Psoas muscle (tissue), 8 donors: ENCODE results near the gene DLK1. TPM values are rescaled to one million over a fixed set of nuclear protein-coding genes. Genes with fewer than 3 reads are reported as not detected.

Source experiments
- ATAC-seq, 4 donors: fragments of 200-7000 bp; cut with Tn5 transposase; one replicate each; pipeline ENCODE4 v1.9.1; 2020; ENCODE audit warnings: moderate library complexity in 3 of 4, mild to moderate bottlenecking in 2 of 4
- DNase-seq, 2 donors: peaks; one replicate each; pipeline ENCODE4 v3.0.0-alpha.2; 2020
- H3K27ac ChIP-seq: fragments of 200-600 bp; one replicate; pipeline ENCODE4 v1.8.0; 2022
- H3K27me3 ChIP-seq, 3 donors: fragments of 200-600 bp in 1 of 3; one replicate each; pipeline versions ENCODE4 v1.6.1 to v1.8.0; 2013 to 2022; ENCODE audit warnings: low read length in 2 of 3, mild to moderate bottlenecking in 2 of 3, moderate library complexity in 1 of 3; ENCODE audit not compliant: insufficient read depth in 3 of 3
- H3K36me3 ChIP-seq, 2 donors: fragments of 200-600 bp in 1 of 2; one replicate each; pipeline versions ENCODE4 v1.6.1 to v1.8.0; 2013 to 2022; ENCODE audit warnings: low read depth in 1 of 2, mild to moderate bottlenecking in 1 of 2, moderate library complexity in 1 of 2; ENCODE audit not compliant: insufficient read depth in 1 of 2
- H3K4me1 ChIP-seq: fragments of 200-600 bp; one replicate; pipeline ENCODE4 v1.8.0; 2022
- H3K4me3 ChIP-seq: fragments of 200-600 bp; one replicate; pipeline ENCODE4 v1.8.0; 2022; ENCODE audit warnings: mild to moderate bottlenecking
- H3K9me3 ChIP-seq: fragments of 200-600 bp; one replicate; pipeline ENCODE4 v1.8.0; 2022
- CTCF ChIP-seq: fragments of 200-600 bp; IDR thresholded peaks from one replicate; pipeline ENCODE4 v1.8.0; 2022; ENCODE audit warnings: antibody characterized with exemption
- WGBS, 3 donors: extraction: QIAGEN DNeasy Blood & Tissue Kit; methylation state at CpG; one replicate each; pipeline versions ENCODE4 v1.1.6 to v1.1.7; 2013; 5-methylcytosine and 5-hydroxymethylcytosine counted together
- intact Hi-C, 2 donors: fragments of 100-400 bp; cut with DNase I; formaldehyde crosslinking; loops; one replicate each; pipeline versions ENCODE4 v1.11.0 to v1.14.2; 2022
- polyA plus RNA-seq, 3 donors: library from polyadenylated mRNA; stranded (reverse); fragments of 200-250 nt; gene quantifications; one replicate each; pipeline ENCODE4 v1.2.3, GENCODE V29; 2013
- total RNA-seq, 4 donors: library from RNA; stranded (reverse); fragmentation: NEBNext Ultra II Directional in 2 of 4; extraction: Animal tissue kit (Norgen Biotek cat#: 25700) in 2 of 4; gene quantifications; one replicate each; pipeline versions ENCODE4 v1.2.1 to v1.2.4, GENCODE V29; 2021 to 2023
- donor health status: healthy with polysubstance abuse.
- donor health status: DM: no; HTN: no; CAD: no; lungs with moderate emphysema.
- donor health status: Bipolar disorder and iron deficiency.
- donor health status: healthy.
- donor health status: DM: yes; HTN: yes; CAD: no.
- donor health status: DM: no; HTN: no; CAD: no.
- donor health status: DM: no; HTN: no; CAD: no.
- donor health status: DM: yes; HTN: yes; CAD: no.

The DLK1 gene
- total and polyA plus RNA-seq, 7 donors = 2.6 to 39.9 (median 12.1) TPM

- ATAC-seq (no peak), DNase-seq (no peak)
- Histone ChIP-seq H3K27me3 (peaks cover 0 to 16% (median 4%) of the 10 kb centered on the region in 3 donors), H3K4me1 (no peaks in the 10 kb centered on the region), H3K4me3 (no peak overlapping the region), H3K9me3 (no peaks in the 10 kb centered on the region), H3K36me3 (no peaks in the 10 kb centered on the region), H3K27ac (no peak overlapping the region)
- no peak for TF ChIP-seq CTCF
- 92 to 95% (median 94%) methylated on average over 12 of the region's 12 CpGs for WGBS, 3 donors
- intact Hi-C loops = no loop called here
These were observed 39.3 kb upstream of the DLK1 start for GRCh38 chr14:100687386-100687785.

GRCh38 chr14:100688051-100688450, 38.6 kb upstream of the DLK1 start:
- DNase-seq (no peak), ATAC-seq (no peak)
- Histone ChIP-seq H3K27me3 (peaks cover 0 to 22% (median 5%) of the 10 kb centered on the region in 3 donors), H3K9me3 (no peaks in the 10 kb centered on the region), H3K4me1 (no peaks in the 10 kb centered on the region), H3K36me3 (no peaks in the 10 kb centered on the region), H3K4me3 (no peak overlapping the region), H3K27ac (no peak overlapping the region)
- WGBS, 3 donors = 87 to 91% (median 89%) methylated on average over 10 of the region's 10 CpGs
- TF ChIP-seq CTCF = no peak
- intact Hi-C loops = no loop called here

GRCh38 chr14:100688598-100689461, 37.9 kb upstream of the DLK1 start:
- H3K27me3 ChIP-seq = peaks cover 0 to 26% (median 5%) of the 10 kb centered on the region in 3 donors
- H3K4me3 ChIP-seq = no peak overlapping the region
- DNase-seq (no peak), ATAC-seq (no peak)
- H3K27ac ChIP-seq = no peak overlapping the region
- H3K36me3 ChIP-seq = no peaks in the 10 kb centered on the region
- no peak for TF ChIP-seq CTCF
- intact Hi-C loops = no loop called here
- 91 to 92% (median 92%) methylated on average over 26 of the region's 26 CpGs for WGBS, 3 donors
- H3K9me3 ChIP-seq = no peaks in the 10 kb centered on the region
- no peaks in the 10 kb centered on the region for H3K4me1 ChIP-seq

GRCh38 chr14:100690672-100691071, 36.0 kb upstream of the DLK1 start:
- Histone ChIP-seq H3K9me3 (no peaks in the 10 kb centered on the region), H3K36me3 (no peaks in the 10 kb centered on the region), H3K27ac (no peak overlapping the region), H3K4me3 (no peak overlapping the region), H3K27me3 (peaks cover 0 to 34% (median 5%) of the 10 kb centered on the region in 3 donors), H3K4me1 (no peaks in the 10 kb centered on the region)
- WGBS, 3 donors = 93 to 94% (median 93%) methylated on average over 5 of the region's 5 CpGs
- DNase-seq (no peak), ATAC-seq (no peak)
- no peak for TF ChIP-seq CTCF
- intact Hi-C loops = no loop called here
